HT-29 (cell line): ENCODE measurements around the gene TNP2. TPM values are rescaled to one million over a fixed set of nuclear protein-coding genes. Genes with fewer than 3 reads are reported as not detected.
"Not testable (repeated sequence)": the region's sequence is repeated elsewhere in the genome, so short reads cannot be mapped to it uniquely, and the experiment has no call there.

Experiments used
- DNase-seq: peaks from one replicate; pipeline ENCODE4 v3.0.0-alpha.2; 2015; ENCODE audit warnings: low spot score
- small RNA-seq: library from RNA; depleted of rRNA; stranded (forward); fragments of <200 nt; gene quantifications from one replicate; pipeline ENCODE3, GENCODE V24; 2014
- total RNA-seq: library from RNA; depleted of rRNA; stranded (reverse); fragments of >200 nt; shearing (Covaris generic); gene quantifications from 2 replicates; pipeline ENCODE4 v1.2.3, GENCODE V29; 2014; rRNA removed

Gene TNP2
- total RNA-seq, 1 experiment from 2014 or later, result not detected

GRCh38 chr16:11220507-11220906, 48.6 kb downstream of the TNP2 start:
- DNase-seq, result not testable (repeated sequence)

GRCh38 chr16:11219178-11219577, 49.9 kb downstream of the TNP2 start:
- no peak for DNase-seq

DNA sequence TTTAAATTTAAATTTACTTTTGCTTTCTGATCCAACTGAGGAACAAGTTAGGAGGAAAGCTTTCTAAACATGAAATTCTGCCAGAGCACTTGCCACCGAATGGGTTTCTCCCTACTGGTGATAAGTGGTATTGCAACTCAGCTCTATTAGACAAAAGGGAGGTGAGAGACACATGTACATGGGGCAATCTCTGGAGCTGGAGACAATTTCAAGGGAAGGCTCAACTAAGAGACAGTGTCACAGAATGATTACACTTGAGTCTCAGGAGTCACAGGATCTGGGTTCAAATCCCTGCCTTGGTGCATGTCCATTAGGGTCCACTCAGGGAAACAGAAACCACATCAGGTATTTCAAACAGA, 50.5 kb downstream of the TNP2 start:
- DNase-seq, result no peak

Small RNAs within 50 kb of the gene (small RNA-seq; reads per million reads assigned to genes)
- gene MIR548H2, result not detected
- gene RF00019, result not detected
- not detected for gene RF00554

Other genes with a start within 250 kb of the TNP2 start
- 1.2 and 1.3 TPM in 2 replicates for gene SOCS1, start 13.1 kb downstream of the TNP2 start, total RNA-seq
- gene PRM3, start 4.3 kb upstream of the TNP2 start, total RNA-seq, result not detected in 2 replicates
- not detected in 2 replicates for gene PRM2, start 7.2 kb upstream of the TNP2 start, total RNA-seq
- gene PRM1, start 12.0 kb upstream of the TNP2 start, total RNA-seq, result not detected in 2 replicates
- 15.8 and 20.9 TPM in 2 replicates for gene RMI2, start 76.1 kb upstream of the TNP2 start, total RNA-seq